Smooth muscle cell (in vitro differentiated cells): ENCODE results near the gene LRRC71. TPM values are rescaled to one million over a fixed set of nuclear protein-coding genes. Genes with fewer than 3 reads are reported as not detected.

Experiments
- DNase-seq: peaks from one replicate; lab custom pipeline; 2025; ENCODE audit not compliant: unreplicated experiment; lab: John Stamatoyannopoulos, UW
- H2AFZ ChIP-seq: fragments of 200-600 bp; sonication (generic); 2 replicates; pipeline ENCODE4 v1.6.0; 2016; ENCODE audit warnings: antibody characterized with exemption, low read depth, mild to moderate bottlenecking
- H3F3A ChIP-seq: fragments of 200-600 bp; sonication (generic); 2 replicates; pipeline ENCODE4 v1.6.0; 2017; ENCODE audit warnings: antibody characterized with exemption, low read depth
- H3K27ac ChIP-seq: fragments of 200-600 bp; sonication (generic); 2 replicates; pipeline ENCODE4 v1.5.1; 2016; ENCODE audit warnings: low read depth, mild to moderate bottlenecking
- H3K27me3 ChIP-seq: fragments of 200-600 bp; sonication (generic); 2 replicates; pipeline ENCODE4 v1.6.1; 2016; ENCODE audit warnings: low read depth, mild to moderate bottlenecking
- H3K36me3 ChIP-seq: fragments of 200-600 bp; sonication (generic); 2 replicates; pipeline ENCODE4 v1.5.1; 2016; ENCODE audit warnings: low read depth
- H3K4me1 ChIP-seq: fragments of 200-600 bp; sonication (generic); 2 replicates; pipeline ENCODE4 v1.5.1; 2016; ENCODE audit warnings: low read depth
- H3K4me2 ChIP-seq: fragments of 200-600 bp; sonication (generic); 2 replicates; pipeline ENCODE4 v1.6.0; 2016; ENCODE audit warnings: mild to moderate bottlenecking
- H3K4me3 ChIP-seq: fragments of 200-600 bp; sonication (generic); 2 replicates; pipeline ENCODE4 v1.5.1; 2016; ENCODE audit warnings: mild to moderate bottlenecking
- H3K79me2 ChIP-seq: fragments of 200-600 bp; sonication (generic); 2 replicates; pipeline ENCODE4 v1.6.0; 2016; ENCODE audit warnings: low read depth, mild to moderate bottlenecking
- H3K9ac ChIP-seq: fragments of 200-600 bp; sonication (generic); 2 replicates; pipeline ENCODE4 v1.6.0; 2016; ENCODE audit warnings: low read depth
- H3K9me3 ChIP-seq: fragments of 200-600 bp; sonication (generic); replicated peaks from 2 replicates; pipeline ENCODE4 v1.5.1; 2016; ENCODE audit warnings: low read depth
- H4K20me1 ChIP-seq: fragments of 200-600 bp; sonication (generic); 2 replicates; pipeline ENCODE4 v1.6.0; 2016; ENCODE audit warnings: low read depth
- WGBS: methylation state at CpG from one replicate; pipeline ENCODE4 v1.1.7; 2016; ENCODE audit warnings: low lambda C conversion rate; 5-methylcytosine and 5-hydroxymethylcytosine counted together
- polyA plus RNA-seq: library from polyadenylated mRNA; unstranded; fragments of >200 nt; fragmentation: Nextera tagmentation; extraction: Ambion mirVana; gene quantifications from 2 replicates; pipeline ENCODE4 v1.2.1, GENCODE V29; 2016
- total RNA-seq: library from RNA; depleted of rRNA; stranded (reverse); fragments of >200 nt; gene quantifications from 2 replicates; pipeline ENCODE4 v1.2.3, GENCODE V29; 2014
- TF ChIP-seq, protein P1 (sequence below): fragments of 200-600 bp; sonication (generic); IDR thresholded peaks from 2 replicates; pipeline ENCODE4 v1.5.1; 2017; ENCODE audit warnings: borderline replicate concordance, mild to moderate bottlenecking, antibody characterized with exemption; ENCODE audit not compliant: insufficient read depth, poor library complexity, severe bottlenecking

Gene LRRC71
- total and polyA plus RNA-seq, 2 experiments from 2014 or later = not detected

DNA sequence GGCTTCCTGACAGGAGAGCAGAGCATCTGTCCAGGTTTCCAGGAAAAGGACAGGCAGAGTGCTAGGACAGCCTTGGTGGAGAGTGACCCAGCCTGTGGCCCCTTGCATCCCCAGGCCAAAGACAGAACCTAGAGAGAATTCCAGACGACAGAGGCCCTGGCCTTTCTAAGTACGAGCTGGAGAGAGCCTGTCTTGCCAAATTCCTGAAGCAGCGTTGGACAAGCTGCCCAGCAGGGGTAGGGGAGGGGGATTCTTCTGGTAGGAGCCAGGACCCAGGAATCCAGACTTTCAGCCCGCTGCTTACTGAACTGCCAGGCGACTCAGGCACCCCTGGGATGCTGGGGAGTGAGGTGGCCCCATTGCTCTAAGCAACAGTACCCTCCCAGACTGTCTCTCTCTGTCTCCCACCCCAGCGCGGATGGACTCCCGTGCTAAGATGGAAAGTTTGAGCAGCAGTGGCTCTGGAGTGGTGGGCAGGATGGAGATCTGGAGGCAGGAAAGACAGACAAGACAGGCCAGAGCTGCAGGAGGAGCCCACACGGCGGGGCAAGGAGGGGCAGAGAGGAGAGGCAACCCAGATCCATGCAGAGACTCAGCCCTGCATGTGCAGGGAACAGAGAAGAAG is 35.8 kb upstream of the LRRC71 start:
- 34% methylated on average over 10 of the region's 10 CpGs for WGBS

DNA sequence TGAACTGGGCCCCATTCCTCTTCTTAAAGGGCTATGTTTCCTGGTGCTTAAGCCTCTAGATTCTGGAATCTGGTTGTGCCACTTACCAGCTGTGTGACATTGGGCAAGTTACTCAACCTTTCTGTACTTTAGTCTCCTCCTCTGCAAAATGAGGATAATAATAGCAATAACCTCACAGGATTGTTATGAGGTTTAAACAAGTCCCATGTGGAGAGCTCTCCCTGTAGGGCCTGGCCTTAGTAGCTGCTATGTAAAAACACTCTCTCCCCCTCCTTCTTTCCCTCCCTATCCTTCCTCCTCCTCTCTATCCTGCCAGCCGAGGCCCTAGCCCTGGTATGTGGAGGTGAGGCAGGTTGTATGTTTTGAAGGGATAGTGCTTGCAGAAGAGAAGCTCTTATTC is 35.1 kb upstream of the LRRC71 start:
- Histone ChIP-seq H3F3A (no peaks in the 10 kb centered on the region), H3K27ac (no peak overlapping the region), H3K4me1 (peaks cover 12% of the 10 kb centered on the region), H3K36me3 (no peaks in the 10 kb centered on the region), H3K4me2 (no peak overlapping the region), H3K9me3 (no peaks in the 10 kb centered on the region), H3K27me3 (no peaks in the 10 kb centered on the region), H3K79me2 (no peaks in the 10 kb centered on the region), H4K20me1 (no peaks in the 10 kb centered on the region), H3K4me3 (no peak overlapping the region), H3K9ac (no peak overlapping the region), H2AFZ (no peak overlapping the region)
- WGBS = 70% methylated on average over 1 of the region's 1 CpG
- TF ChIP-seq, protein P1, sequence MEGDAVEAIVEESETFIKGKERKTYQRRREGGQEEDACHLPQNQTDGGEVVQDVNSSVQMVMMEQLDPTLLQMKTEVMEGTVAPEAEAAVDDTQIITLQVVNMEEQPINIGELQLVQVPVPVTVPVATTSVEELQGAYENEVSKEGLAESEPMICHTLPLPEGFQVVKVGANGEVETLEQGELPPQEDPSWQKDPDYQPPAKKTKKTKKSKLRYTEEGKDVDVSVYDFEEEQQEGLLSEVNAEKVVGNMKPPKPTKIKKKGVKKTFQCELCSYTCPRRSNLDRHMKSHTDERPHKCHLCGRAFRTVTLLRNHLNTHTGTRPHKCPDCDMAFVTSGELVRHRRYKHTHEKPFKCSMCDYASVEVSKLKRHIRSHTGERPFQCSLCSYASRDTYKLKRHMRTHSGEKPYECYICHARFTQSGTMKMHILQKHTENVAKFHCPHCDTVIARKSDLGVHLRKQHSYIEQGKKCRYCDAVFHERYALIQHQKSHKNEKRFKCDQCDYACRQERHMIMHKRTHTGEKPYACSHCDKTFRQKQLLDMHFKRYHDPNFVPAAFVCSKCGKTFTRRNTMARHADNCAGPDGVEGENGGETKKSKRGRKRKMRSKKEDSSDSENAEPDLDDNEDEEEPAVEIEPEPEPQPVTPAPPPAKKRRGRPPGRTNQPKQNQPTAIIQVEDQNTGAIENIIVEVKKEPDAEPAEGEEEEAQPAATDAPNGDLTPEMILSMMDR = no peak
- no peak for DNase-seq

More for the DNA sequence above, 35.8 kb upstream of the LRRC71 start:
- no peak overlapping the region for H3K9ac ChIP-seq
- TF ChIP-seq, protein P1 = no peak
- no peaks in the 10 kb centered on the region for H3K36me3 ChIP-seq
- H3K4me3 ChIP-seq = no peak overlapping the region
- H3K4me2 ChIP-seq = no peak overlapping the region
- H3K27me3 ChIP-seq = no peaks in the 10 kb centered on the region
- H4K20me1 ChIP-seq = no peaks in the 10 kb centered on the region
- H3K27ac ChIP-seq = no peak overlapping the region
- no peak overlapping the region for H2AFZ ChIP-seq
- H3K4me1 ChIP-seq = peaks cover 12% of the 10 kb centered on the region
- no peaks in the 10 kb centered on the region for H3K9me3 ChIP-seq
- H3K79me2 ChIP-seq = no peaks in the 10 kb centered on the region
- no peaks in the 10 kb centered on the region for H3F3A ChIP-seq
- DNase-seq = no peak

DNA sequence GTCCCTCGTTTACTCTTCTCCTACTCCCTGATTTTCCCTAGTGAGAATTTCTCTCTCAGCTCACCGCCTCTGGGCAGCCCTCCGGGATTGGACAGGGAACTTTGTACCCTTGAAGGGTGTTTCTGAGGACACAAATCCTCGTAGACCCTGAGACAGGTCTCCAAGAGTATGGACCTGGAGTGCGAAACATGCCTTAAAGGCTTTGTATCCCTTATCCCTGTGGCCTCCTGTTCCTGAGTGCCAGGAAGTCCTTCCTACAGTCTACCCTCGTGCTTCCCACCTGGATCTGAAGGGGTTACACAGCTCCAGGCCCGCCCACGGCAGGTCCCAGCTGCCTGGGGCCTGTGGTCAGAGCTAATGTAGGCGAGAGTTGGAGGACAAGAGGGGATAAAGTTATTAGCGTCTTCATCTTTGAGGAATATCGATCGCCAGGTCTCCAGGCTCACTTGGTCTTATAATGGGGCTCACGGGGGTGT is 34.5 kb upstream of the LRRC71 start:
- no peaks in the 10 kb centered on the region for H3K9me3 ChIP-seq
- H3K36me3 ChIP-seq = no peaks in the 10 kb centered on the region
- H3K27ac ChIP-seq = no peak overlapping the region
- no peak overlapping the region for H3K4me2 ChIP-seq
- H3K4me3 ChIP-seq = no peak overlapping the region
- H3K9ac ChIP-seq = no peak overlapping the region
- 58% methylated on average over 13 of the region's 13 CpGs for WGBS
- peaks cover 12% of the 10 kb centered on the region for H3K4me1 ChIP-seq
- no peaks in the 10 kb centered on the region for H4K20me1 ChIP-seq
- H3F3A ChIP-seq = no peaks in the 10 kb centered on the region
- DNase-seq = no peak
- H3K27me3 ChIP-seq = no peaks in the 10 kb centered on the region
- no peak overlapping the region for H2AFZ ChIP-seq
- no peaks in the 10 kb centered on the region for H3K79me2 ChIP-seq
- TF ChIP-seq, protein P1 = no peak
